SU-DHL-6 (cell line): Measurements from ENCODE around the gene CERS1.

Experiments
- EZH2phosphoT487 ChIP-seq: fragments of 200-600 bp; sonication (generic), shearing (Covaris generic); conservative IDR thresholded peaks from 2 replicates; pipeline ENCODE4 v1.6.1; 2018; ENCODE audit warnings: mild to moderate bottlenecking, antibody characterized with exemption, low read length, moderate library complexity, mixed read lengths
- TF ChIP-seq, protein P1 (sequence below): fragments of 200-600 bp; sonication (generic); IDR thresholded peaks from one replicate; pipeline ENCODE4 v1.5.1; 2017; ENCODE audit warnings: antibody characterized with exemption, mild to moderate bottlenecking, low read length, moderate library complexity; ENCODE audit not compliant: insufficient read depth, poor library complexity, severe bottlenecking

DNA sequence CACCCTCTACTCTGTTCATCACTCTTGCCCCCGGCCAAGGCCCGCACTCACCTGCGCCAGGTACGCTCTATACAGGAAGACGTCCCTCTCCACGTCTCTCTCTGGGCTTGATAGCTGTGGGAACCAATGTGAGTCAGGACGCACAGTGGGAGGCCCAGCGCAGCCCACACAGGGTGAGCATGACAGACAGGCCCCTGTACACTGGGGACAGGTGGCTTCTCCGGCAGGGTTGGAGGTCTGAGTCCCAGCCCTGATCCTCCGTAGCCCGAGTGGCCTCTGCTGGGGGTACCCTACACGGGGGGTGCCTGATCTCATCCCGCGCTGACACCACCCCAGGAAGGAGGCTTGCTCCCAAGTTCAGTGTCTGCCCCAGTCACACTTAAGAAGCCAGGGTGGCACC, 17.0 kb upstream of the CERS1 start:
- TF ChIP-seq, protein P1, sequence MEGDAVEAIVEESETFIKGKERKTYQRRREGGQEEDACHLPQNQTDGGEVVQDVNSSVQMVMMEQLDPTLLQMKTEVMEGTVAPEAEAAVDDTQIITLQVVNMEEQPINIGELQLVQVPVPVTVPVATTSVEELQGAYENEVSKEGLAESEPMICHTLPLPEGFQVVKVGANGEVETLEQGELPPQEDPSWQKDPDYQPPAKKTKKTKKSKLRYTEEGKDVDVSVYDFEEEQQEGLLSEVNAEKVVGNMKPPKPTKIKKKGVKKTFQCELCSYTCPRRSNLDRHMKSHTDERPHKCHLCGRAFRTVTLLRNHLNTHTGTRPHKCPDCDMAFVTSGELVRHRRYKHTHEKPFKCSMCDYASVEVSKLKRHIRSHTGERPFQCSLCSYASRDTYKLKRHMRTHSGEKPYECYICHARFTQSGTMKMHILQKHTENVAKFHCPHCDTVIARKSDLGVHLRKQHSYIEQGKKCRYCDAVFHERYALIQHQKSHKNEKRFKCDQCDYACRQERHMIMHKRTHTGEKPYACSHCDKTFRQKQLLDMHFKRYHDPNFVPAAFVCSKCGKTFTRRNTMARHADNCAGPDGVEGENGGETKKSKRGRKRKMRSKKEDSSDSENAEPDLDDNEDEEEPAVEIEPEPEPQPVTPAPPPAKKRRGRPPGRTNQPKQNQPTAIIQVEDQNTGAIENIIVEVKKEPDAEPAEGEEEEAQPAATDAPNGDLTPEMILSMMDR, result no peak
- no peak for TF ChIP-seq EZH2phosphoT487
